Transverse colon (tissue), 3 donors: Measurements from ENCODE around the gene LPAR4.

Experiments used
- CTCF ChIP-seq, 5 experiments: fragments of 200-600 bp in 3 of 5; fragments of 450-650 bp in 2 of 5; sonication (generic) in 3 of 5; IDR thresholded peaks; 1 replicate in 2 of 5; 2 replicates in 3 of 5; pipeline ENCODE4 v1.5.1; 2016 to 2017; ENCODE audit warnings: antibody characterized with exemption in 5 of 5, inconsistent platforms in 3 of 5, mild to moderate bottlenecking in 2 of 5, moderate library complexity in 1 of 5
- POLR2A ChIP-seq: fragments of 450-650 bp; IDR thresholded peaks from one replicate; pipeline ENCODE4 v1.6.1; 2016; ENCODE audit warnings: antibody characterized with exemption, mild to moderate bottlenecking, moderate library complexity

GRCh38 chrX:78769946-78770345, 22.4 kb downstream of the LPAR4 start:
- no peak for TF ChIP-seq CTCF (IDR thresholded peaks at IDR 0.05)
- TF ChIP-seq POLR2A: no peak
